ENCODE results near the gene SLC26A11.
"Not testable (repeated sequence)": the region's sequence is repeated elsewhere in the genome, so short reads cannot be mapped to it uniquely, and the experiment has no call there.

SLC26A11 gene

GRCh38 chr17:80256034-80256350, 35.8 kb downstream of the SLC26A11 start:
- intact Hi-C loops (cut with DNase I; ENCODE audit: low total_unique reads) = no loop called here
- H3K4me1 ChIP-seq = peaks cover 0 to 23% (median 10%) of the 10 kb centered on the region in 4 donors
- H3K27ac ChIP-seq = peak overlapping the region; percentile 39 to 58
- no peaks in the 10 kb centered on the region for H3K9me3 ChIP-seq
- no peak overlapping the region for H3K4me3 ChIP-seq
- peaks cover 3 to 30% (median 8%) of the 10 kb centered on the region in 3 donors for H3K36me3 ChIP-seq
- TF ChIP-seq CTCF (IDR thresholded peaks at IDR 0.05) = no peak
- DNase-seq = peak in 1 of 2 donors; percentile 13
- no peaks in the 10 kb centered on the region for H3K27me3 ChIP-seq

GRCh38 chr17:80257716-80258213, 37.5 kb downstream of the SLC26A11 start:
- Histone ChIP-seq H3K27me3 (no peaks in the 10 kb centered on the region), H3K9me3 (no peaks in the 10 kb centered on the region), H3K4me1 (peaks cover 0 to 37% (median 24%) of the 10 kb centered on the region in 4 donors), H3K27ac (no peak overlapping the region), H3K36me3 (peaks cover 0 to 12% (median 6%) of the 10 kb centered on the region in 3 donors), H3K4me3 (no peak overlapping the region)
- intact Hi-C loops (cut with DNase I; ENCODE audit: low total_unique reads) = no loop called here
- DNase-seq = no peak
- no peak for TF ChIP-seq CTCF (IDR thresholded peaks at IDR 0.05)

GRCh38 chr17:80258296-80258695, 38.1 kb downstream of the SLC26A11 start:
- H3K9me3 ChIP-seq; H3K4me3 ChIP-seq; intact Hi-C loops (cut with DNase I; ENCODE audit: low total_unique reads); H3K27me3 ChIP-seq; DNase-seq; H3K36me3 ChIP-seq; H3K27ac ChIP-seq: not testable (repeated sequence)
- H3K4me1 ChIP-seq = peaks cover 0 to 42% (median 29%) of the 10 kb centered on the region in 4 donors

- peak overlapping the region; percentile 85 to 91 for H3K27ac ChIP-seq
- no peaks in the 10 kb centered on the region for H3K27me3 ChIP-seq
- intact Hi-C loops (cut with DNase I; ENCODE audit: low total_unique reads) = loop anchor here (5.0 kb wide), 2 partner anchors 112 to 157 kb away; partner anchors contain the start of genes EIF4A3 and GAA
- TF ChIP-seq CTCF (IDR thresholded peaks at IDR 0.05) = no peak
- H3K36me3 ChIP-seq = peaks cover 0 to 2% (median 0%) of the 10 kb centered on the region in 3 donors
- no peak for DNase-seq
- peak overlapping the region; percentile 59 to 82 for H3K4me3 ChIP-seq
- H3K9me3 ChIP-seq = no peaks in the 10 kb centered on the region
- peaks cover 0 to 45% (median 39%) of the 10 kb centered on the region in 4 donors for H3K4me1 ChIP-seq
Measured at GRCh38 chr17:80259457-80260068, 39.3 kb downstream of the SLC26A11 start.

GRCh38 chr17:80260069-80260535, 39.9 kb downstream of the SLC26A11 start:
- intact Hi-C loops (cut with DNase I; ENCODE audit: low total_unique reads) = loop anchor here (5.0 kb wide), 2 partner anchors 113 to 158 kb away; partner anchors contain the start of genes EIF4A3 and GAA
- peaks cover 0 to 39% (median 37%) of the 10 kb centered on the region in 4 donors for H3K4me1 ChIP-seq

More at GRCh38 chr17:80260069-80260535, 39.9 kb downstream of the SLC26A11 start:
- Histone ChIP-seq H3K9me3 (no peaks in the 10 kb centered on the region), H3K27ac (peak overlapping the region; percentile 85 to 91), H3K36me3 (peaks cover 0 to 6% (median under 1%) of the 10 kb centered on the region in 3 donors), H3K27me3 (no peaks in the 10 kb centered on the region), H3K4me3 (peak overlapping the region; percentile 59 to 82)
- TF ChIP-seq CTCF (IDR thresholded peaks at IDR 0.05) = no peak
- DNase-seq = peak; percentile 55 to 86
